Body of pancreas (tissue), 4 donors: Measurements from ENCODE around the gene HIPK1. TPM values are rescaled to one million over a fixed set of nuclear protein-coding genes. Genes with fewer than 3 reads are reported as not detected.
"Not testable (repeated sequence)": the region's sequence is repeated elsewhere in the genome, so short reads cannot be mapped to it uniquely, and the experiment has no call there.

Source experiments
- ATAC-seq: fragments of 150-250 bp; one replicate; pipeline ENCODE4 v1.9.1; 2016
- DNase-seq, 4 donors: peaks; one replicate each; pipeline ENCODE4 v3.0.0-alpha.2; 2019
- H3K27ac ChIP-seq, 4 donors: fragments of 200-600 bp; sonication (generic); 1 replicate in 3 of 4; 2 replicates in 1 of 4; pipeline versions ENCODE4 v1.5.1 to v1.6.1; 2016 to 2019; ENCODE audit warnings: mild to moderate bottlenecking in 1 of 4, mixed read lengths in 1 of 4, moderate library complexity in 1 of 4
- H3K27me3 ChIP-seq, 2 donors: fragments of 200-600 bp; sonication (generic); one replicate each; pipeline ENCODE4 v1.6.0; 2016; ENCODE audit warnings: mild to moderate bottlenecking in 1 of 2
- H3K36me3 ChIP-seq, 2 donors: fragments of 200-600 bp; sonication (generic); replicated peaks in 1 of 2; 2 replicates each; pipeline ENCODE4 v1.5.1; 2016; ENCODE audit warnings: low read depth in 2 of 2; ENCODE audit not compliant: insufficient read depth in 1 of 2
- H3K4me1 ChIP-seq: fragments of 200-600 bp; sonication (generic); one replicate; pipeline ENCODE4 v1.6.0; 2016
- H3K4me3 ChIP-seq, 2 donors: fragments of 200-600 bp; sonication (generic); 1 replicate in 1 of 2; 2 replicates in 1 of 2; pipeline ENCODE4 v1.5.1; 2016 to 2019
- H3K9me3 ChIP-seq, 3 donors: fragments of 200-600 bp; sonication (generic); 1 replicate in 2 of 3; 2 replicates in 1 of 3; pipeline ENCODE4 v1.5.1; 2016
- CTCF ChIP-seq, 7 experiments: fragments of 450-650 bp in 4 of 7; fragments of 200-600 bp in 3 of 7; sonication (generic) in 3 of 7; IDR thresholded peaks; one replicate each; pipeline ENCODE4 v1.5.1; 2016 to 2019; ENCODE audit warnings: antibody characterized with exemption in 7 of 7
- POLR2A ChIP-seq, 3 donors: fragments of 450-650 bp; IDR thresholded peaks; one replicate each; pipeline ENCODE4 v1.6.1; 2016; ENCODE audit warnings: antibody characterized with exemption in 3 of 3, mild to moderate bottlenecking in 2 of 3
- WGBS, 2 donors: methylation state at CpG; one replicate each; pipeline ENCODE4 v1.1.5; 2017; 5-methylcytosine and 5-hydroxymethylcytosine counted together
- intact Hi-C: fragments of 100-400 bp; cut with DNase I; formaldehyde crosslinking; loops from one replicate; pipeline ENCODE4 v1.15.1; 2023
- total RNA-seq, 2 donors: library from RNA; depleted of rRNA; stranded (reverse); fragments of >200 nt; gene quantifications; one replicate each; pipeline ENCODE4 v1.1.0, GENCODE V29; 2016

Gene HIPK1
- total RNA-seq, 2 donors from 2014 or later: 22.7 to 30.1 TPM

- intact Hi-C loops: no loop called here
- H3K27ac ChIP-seq: no peak overlapping the region
- no peaks in the 10 kb centered on the region for H3K27me3 ChIP-seq
- ATAC-seq (no peak), DNase-seq (no peak)
- no peak overlapping the region for H3K4me3 ChIP-seq
- no peaks in the 10 kb centered on the region for H3K36me3 ChIP-seq
- no peaks in the 10 kb centered on the region for H3K4me1 ChIP-seq
- no peaks in the 10 kb centered on the region for H3K9me3 ChIP-seq
- TF ChIP-seq POLR2A (IDR thresholded peaks at IDR 0.05): no peak
Measured at GRCh38 chr1:114008993-114009392, 79.9 kb downstream of the HIPK1 start.

GRCh38 chr1:114009393-114009792 lies 80.3 kb downstream of the HIPK1 start:
- H3K27ac ChIP-seq: no peak overlapping the region
- ATAC-seq (no peak), DNase-seq (no peak)
- no peaks in the 10 kb centered on the region for H3K4me1 ChIP-seq
- H3K4me3 ChIP-seq: no peak overlapping the region
- H3K9me3 ChIP-seq: no peaks in the 10 kb centered on the region
- intact Hi-C loops: no loop called here
- WGBS, 2 donors: 35 to 41% methylated on average over 1 of the region's 1 CpG
- TF ChIP-seq POLR2A (IDR thresholded peaks at IDR 0.05) (no peak), CTCF (IDR thresholded peaks at IDR 0.05) (no peak)
- H3K27me3 ChIP-seq: no peaks in the 10 kb centered on the region
- H3K36me3 ChIP-seq: no peaks in the 10 kb centered on the region

GRCh38 chr1:114010433-114011184 lies 81.5 kb downstream of the HIPK1 start:
- Histone ChIP-seq H3K9me3 (no peaks in the 10 kb centered on the region), H3K27ac (no peak overlapping the region), H3K4me3 (no peak overlapping the region), H3K36me3 (no peaks in the 10 kb centered on the region), H3K4me1 (no peaks in the 10 kb centered on the region), H3K27me3 (no peaks in the 10 kb centered on the region)
- DNase-seq (no peak), ATAC-seq (no peak)
- TF ChIP-seq POLR2A (IDR thresholded peaks at IDR 0.05) (no peak), CTCF (IDR thresholded peaks at IDR 0.05) (no peak)
- intact Hi-C loops: no loop called here
- WGBS, 2 donors: 56 to 60% methylated on average over 9 of the region's 9 CpGs

- Histone ChIP-seq H3K9me3 (no peaks in the 10 kb centered on the region), H3K36me3 (no peaks in the 10 kb centered on the region), H3K27me3 (no peaks in the 10 kb centered on the region), H3K4me3 (no peak overlapping the region), H3K4me1 (no peaks in the 10 kb centered on the region), H3K27ac (no peak overlapping the region)
- intact Hi-C loops: no loop called here
- ATAC-seq (no peak), DNase-seq (no peak)
- no peak for TF ChIP-seq POLR2A (IDR thresholded peaks at IDR 0.05)
- no peak for TF ChIP-seq CTCF (IDR thresholded peaks at IDR 0.05)
Measured at GRCh38 chr1:114011796-114012195, 82.7 kb downstream of the HIPK1 start.

- WGBS, 2 donors: 30 to 32% methylated on average over 2 of the region's 2 CpGs
- no peaks in the 10 kb centered on the region for H3K9me3 ChIP-seq
- intact Hi-C loops: no loop called here
- no peak for ATAC-seq
- no peak overlapping the region for H3K27ac ChIP-seq
- H3K4me3 ChIP-seq: no peak overlapping the region
- DNase-seq: no peak
- no peaks in the 10 kb centered on the region for H3K27me3 ChIP-seq
- no peak for TF ChIP-seq POLR2A (IDR thresholded peaks at IDR 0.05)
- TF ChIP-seq CTCF (IDR thresholded peaks at IDR 0.05): no peak
- H3K4me1 ChIP-seq: no peaks in the 10 kb centered on the region
- no peaks in the 10 kb centered on the region for H3K36me3 ChIP-seq
Measured at GRCh38 chr1:114015075-114015474, 86.0 kb downstream of the HIPK1 start.

- H3K36me3 ChIP-seq, H3K9me3 ChIP-seq, ATAC-seq, H3K4me3 ChIP-seq, H3K27ac ChIP-seq, DNase-seq, H3K27me3 ChIP-seq, H3K4me1 ChIP-seq, intact Hi-C loops: not testable (repeated sequence)
- WGBS, 2 donors: 87% methylated on average over 3 of the region's 3 CpGs
Measured at GRCh38 chr1:114019724-114020123, 90.6 kb downstream of the HIPK1 start.
